Measurements from ENCODE around the gene NARS2.
"Not testable (repeated sequence)": the region's sequence is repeated elsewhere in the genome, so short reads cannot be mapped to it uniquely, and the experiment has no call there.

Gene NARS2

GRCh38 chr11:78560153-78560552 lies 14.5 kb downstream of the NARS2 start:
- no peak for DNase-seq (ENCODE audit: low read depth)
- TF ChIP-seq CTCF (IDR thresholded peaks at IDR 0.05; ENCODE audit: low read depth, low read length), result no peak
- no peak for TF ChIP-seq POLR2A (IDR thresholded peaks at IDR 0.05; ENCODE audit: extremely low read depth, insufficient read length)
- TF ChIP-seq MYC (IDR thresholded peaks at IDR 0.05; ENCODE audit: low read depth, low read length), result no peak
- no peak for TF ChIP-seq MAX (IDR thresholded peaks at IDR 0.05; ENCODE audit: low read depth, low read length)
- H3K4me3 ChIP-seq (ENCODE audit: low read depth, low read length), result no peak overlapping the region

GRCh38 chr11:78557236-78557635 lies 17.4 kb downstream of the NARS2 start:
- no peak for DNase-seq (ENCODE audit: low read depth)
- no peak overlapping the region for H3K4me3 ChIP-seq (ENCODE audit: low read depth, low read length)
- TF ChIP-seq POLR2A (IDR thresholded peaks at IDR 0.05; ENCODE audit: extremely low read depth, insufficient read length), result no peak
- no peak for TF ChIP-seq MAX (IDR thresholded peaks at IDR 0.05; ENCODE audit: low read depth, low read length)
- no peak for TF ChIP-seq MYC (IDR thresholded peaks at IDR 0.05; ENCODE audit: low read depth, low read length)
- no peak for TF ChIP-seq CTCF (IDR thresholded peaks at IDR 0.05; ENCODE audit: low read depth, low read length)

GRCh38 chr11:78555592-78555991 lies 19.1 kb downstream of the NARS2 start:
- no peak for DNase-seq (ENCODE audit: low read depth)
- H3K4me3 ChIP-seq (ENCODE audit: low read depth, low read length), result no peak overlapping the region
- no peak for TF ChIP-seq CTCF (IDR thresholded peaks at IDR 0.05; ENCODE audit: low read depth, low read length)
- TF ChIP-seq MAX (IDR thresholded peaks at IDR 0.05; ENCODE audit: low read depth, low read length), result no peak
- no peak for TF ChIP-seq POLR2A (IDR thresholded peaks at IDR 0.05; ENCODE audit: extremely low read depth, insufficient read length)
- no peak for TF ChIP-seq MYC (IDR thresholded peaks at IDR 0.05; ENCODE audit: low read depth, low read length)

- no peak for DNase-seq (ENCODE audit: low read depth)
- H3K4me3 ChIP-seq (ENCODE audit: low read depth, low read length), result no peak overlapping the region
- TF ChIP-seq MYC (IDR thresholded peaks at IDR 0.05; ENCODE audit: low read depth, low read length), result no peak
- no peak for TF ChIP-seq MAX (IDR thresholded peaks at IDR 0.05; ENCODE audit: low read depth, low read length)
- TF ChIP-seq POLR2A (IDR thresholded peaks at IDR 0.05; ENCODE audit: extremely low read depth, insufficient read length), result no peak
Measured at GRCh38 chr11:78552881-78553280, 21.8 kb downstream of the NARS2 start.

- not testable (repeated sequence) for DNase-seq (ENCODE audit: low read depth); H3K4me3 ChIP-seq (ENCODE audit: low read depth, low read length)
Measured at GRCh38 chr11:78552139-78552538, 22.5 kb downstream of the NARS2 start.

GRCh38 chr11:78551066-78551465 lies 23.6 kb downstream of the NARS2 start:
- H3K4me3 ChIP-seq (ENCODE audit: low read depth, low read length), result no peak overlapping the region
- DNase-seq (ENCODE audit: low read depth), result no peak
- TF ChIP-seq CTCF (IDR thresholded peaks at IDR 0.05; ENCODE audit: low read depth, low read length) (no peak), MAX (IDR thresholded peaks at IDR 0.05; ENCODE audit: low read depth, low read length) (no peak), POLR2A (IDR thresholded peaks at IDR 0.05; ENCODE audit: extremely low read depth, insufficient read length) (no peak), MYC (IDR thresholded peaks at IDR 0.05; ENCODE audit: low read depth, low read length) (no peak)

Data from NB4 (cell line).